ENCODE results near the gene FOXP2.
"Not testable (repeated sequence)": the region's sequence is repeated elsewhere in the genome, so short reads cannot be mapped to it uniquely, and the experiment has no call there.

Gene FOXP2

DNA sequence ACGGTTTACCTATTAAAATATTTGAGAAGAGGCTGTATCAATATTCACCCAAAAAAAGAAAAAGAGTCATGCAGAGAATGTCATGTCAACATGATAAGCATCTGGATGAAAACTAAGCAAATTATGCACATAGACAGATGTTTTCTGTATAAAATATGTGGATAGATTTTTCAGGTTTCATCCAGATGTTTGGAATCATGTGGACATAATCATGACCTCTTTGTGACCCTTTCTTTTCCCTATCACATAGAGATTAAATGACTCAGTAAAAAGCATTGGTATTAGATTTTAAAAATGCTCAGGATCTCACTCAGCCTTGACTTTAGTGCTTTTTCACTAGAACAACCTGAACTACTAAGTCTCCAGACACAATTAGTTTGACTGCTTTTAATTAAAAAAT, 90.0 kb downstream of the FOXP2 start:
- no peak for DNase-seq (ENCODE audit: low read depth)

GRCh38 chr7:114507381-114507780, 92.8 kb downstream of the FOXP2 start:
- DNase-seq (ENCODE audit: low read depth) = no peak

DNA sequence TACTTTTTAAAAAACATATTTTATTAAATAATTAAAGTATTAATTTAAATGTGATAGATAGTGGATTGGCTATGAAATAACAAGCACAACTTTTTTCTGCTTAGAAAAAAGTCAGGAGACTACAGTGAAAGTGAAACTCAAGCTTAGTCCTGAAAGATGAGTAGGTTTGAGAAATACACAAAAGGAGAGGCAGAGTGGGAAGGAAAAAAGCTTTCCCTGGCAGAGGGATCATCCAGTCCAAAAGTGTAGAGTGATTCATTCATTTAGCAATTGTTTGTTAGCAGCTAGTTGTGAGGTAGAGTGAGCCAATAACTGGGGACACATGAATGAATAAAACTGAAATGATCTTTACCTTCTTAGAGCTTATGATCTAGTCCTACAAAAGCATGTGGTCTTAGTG, 93.5 kb downstream of the FOXP2 start:
- DNase-seq (ENCODE audit: low read depth) = no peak

DNA sequence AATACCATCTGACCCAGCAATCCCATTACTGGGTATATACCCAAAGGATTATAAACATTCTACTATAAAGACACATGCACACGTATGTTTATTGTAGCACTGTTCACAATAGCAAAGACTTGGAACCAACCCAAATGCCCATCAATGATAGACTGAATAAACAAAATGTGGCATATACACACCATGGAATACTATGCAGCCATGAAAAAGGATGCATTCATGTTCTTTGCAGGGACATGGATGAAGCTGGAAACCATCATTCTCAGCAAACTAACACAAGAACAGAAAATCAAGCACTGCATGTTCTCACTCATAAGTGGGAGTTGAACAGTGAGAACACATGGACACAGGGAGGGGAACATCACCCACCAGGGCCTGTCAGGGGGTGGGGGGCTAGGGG, 96.2 kb downstream of the FOXP2 start:
- DNase-seq (ENCODE audit: low read depth) = not testable (repeated sequence)

DNA sequence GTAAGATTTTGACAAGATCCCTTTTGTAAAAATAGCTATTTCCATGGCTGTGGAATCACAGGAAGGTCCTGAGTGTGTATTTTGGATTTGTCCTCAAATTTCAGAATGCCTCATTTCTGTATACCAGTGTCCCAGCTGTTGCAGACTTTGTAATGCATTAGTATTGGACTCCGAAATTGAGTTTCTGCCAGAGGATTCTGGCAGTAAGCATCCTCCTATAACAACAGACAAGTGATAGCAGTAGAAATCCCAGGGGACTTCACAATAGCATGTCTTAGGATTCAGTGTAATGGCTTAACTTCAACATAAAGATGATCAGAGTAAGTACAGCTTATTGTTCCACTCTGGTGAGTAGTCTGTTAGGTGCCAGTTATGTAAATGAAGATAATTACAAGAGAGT, 104.6 kb downstream of the FOXP2 start:
- DNase-seq (ENCODE audit: low read depth) = no peak

DNA sequence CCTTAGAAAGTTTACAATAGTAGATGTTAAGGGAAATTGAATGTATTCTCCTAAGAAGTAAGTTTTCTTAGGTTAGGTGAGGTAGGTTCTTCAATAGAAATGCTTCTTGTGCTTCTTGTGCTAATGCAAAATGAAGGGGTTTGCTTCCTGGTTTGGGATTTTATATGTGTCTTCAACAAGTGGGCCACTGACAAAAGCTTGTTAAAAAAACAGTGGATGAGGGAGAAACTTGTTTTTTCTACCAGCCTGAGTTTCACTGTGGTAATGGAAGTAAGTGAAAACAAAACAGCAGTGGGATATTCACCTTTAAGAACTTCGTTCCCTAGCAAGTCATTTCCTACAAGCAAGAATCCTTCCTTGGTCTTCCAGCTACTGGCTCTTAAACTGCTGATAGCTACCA, 107.5 kb downstream of the FOXP2 start:
- no peak for DNase-seq (ENCODE audit: low read depth)

DNA sequence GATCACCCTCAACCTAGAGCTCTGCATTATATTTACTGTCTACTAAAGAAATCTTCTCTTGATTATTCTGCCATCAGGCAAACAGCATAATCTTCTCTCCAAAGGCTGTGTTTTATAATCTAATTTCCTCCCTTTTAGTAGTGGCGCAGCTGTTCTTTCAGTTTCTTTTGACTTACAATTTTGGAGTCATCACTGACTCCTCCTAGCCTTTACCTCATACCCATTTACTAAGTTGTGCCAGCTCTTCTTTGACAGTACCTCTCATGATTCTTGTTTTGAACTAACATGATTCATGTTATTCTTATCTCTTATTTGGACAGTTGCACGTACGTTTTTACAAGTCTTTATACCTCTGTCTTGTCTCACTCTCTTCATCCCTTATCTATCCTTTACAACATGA, 113.0 kb downstream of the FOXP2 start:
- DNase-seq (ENCODE audit: low read depth) = no peak

- DNase-seq (ENCODE audit: low read depth) = no peak
Measured at GRCh38 chr7:114530057-114530611, 115.5 kb downstream of the FOXP2 start.

- no peak for DNase-seq (ENCODE audit: low read depth)
Measured at GRCh38 chr7:114531326-114531725, 116.7 kb downstream of the FOXP2 start.

DNA sequence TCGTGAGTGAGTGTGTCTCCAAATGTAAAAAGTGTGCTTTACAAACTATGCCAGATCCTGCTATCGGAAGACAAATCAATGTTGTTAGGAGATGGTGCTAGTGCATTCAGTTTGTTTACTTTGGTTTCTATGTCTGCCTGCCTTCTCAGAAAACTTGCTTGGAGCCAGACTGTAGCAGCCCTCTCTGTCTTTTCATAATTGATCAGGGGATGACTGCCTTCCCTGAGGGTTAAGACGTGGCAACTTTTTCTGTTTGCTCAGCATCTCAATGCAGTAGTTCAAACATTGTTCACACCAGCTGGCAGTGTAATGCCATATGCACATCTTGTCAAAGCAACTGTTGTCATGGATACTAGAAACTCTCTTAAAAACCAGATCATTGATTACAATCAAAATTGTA, 118.5 kb downstream of the FOXP2 start:
- no peak for DNase-seq (ENCODE audit: low read depth)

DNA sequence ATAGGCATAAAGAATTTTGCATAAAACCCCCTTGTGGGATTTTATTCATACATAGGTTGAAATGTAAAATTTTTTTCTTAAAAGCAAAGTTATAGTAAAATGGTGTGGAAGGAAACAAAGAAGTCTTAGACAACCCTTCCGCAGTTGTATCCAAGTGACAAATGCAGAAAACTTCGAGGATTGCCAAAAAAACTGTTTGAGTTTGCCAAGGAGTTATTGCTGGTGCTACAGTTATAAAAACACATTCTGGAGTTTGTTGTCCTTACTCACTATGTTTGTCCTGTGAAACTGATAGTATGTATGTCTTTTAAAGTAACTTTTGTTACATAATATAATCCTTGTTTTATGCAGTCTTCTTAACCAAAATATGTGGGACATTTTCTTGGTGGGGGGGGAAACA, 120.3 kb downstream of the FOXP2 start:
- no peak for DNase-seq (ENCODE audit: low read depth)

DNA sequence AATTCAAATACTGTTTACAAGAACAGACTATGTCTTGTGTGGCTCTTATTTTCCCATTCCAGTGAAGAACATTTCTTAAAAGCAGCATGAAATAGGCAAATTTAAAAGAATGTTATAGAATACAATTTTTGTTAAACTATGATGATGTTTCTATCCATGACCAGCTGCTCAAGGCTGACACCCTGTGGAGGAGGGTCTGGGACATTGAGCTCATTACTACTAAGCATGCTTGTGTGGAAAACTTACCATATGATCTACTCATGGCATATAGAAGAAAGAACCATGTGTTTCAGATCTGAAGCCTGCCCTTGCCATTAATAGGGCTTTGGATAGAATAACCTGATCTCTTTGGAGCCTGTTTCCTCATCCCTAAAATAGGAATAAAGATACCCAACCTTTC, 125.0 kb downstream of the FOXP2 start:
- no peak for DNase-seq (ENCODE audit: low read depth)

GRCh38 chr7:114540291-114540690, 125.7 kb downstream of the FOXP2 start:
- DNase-seq (ENCODE audit: low read depth) = no peak

DNA sequence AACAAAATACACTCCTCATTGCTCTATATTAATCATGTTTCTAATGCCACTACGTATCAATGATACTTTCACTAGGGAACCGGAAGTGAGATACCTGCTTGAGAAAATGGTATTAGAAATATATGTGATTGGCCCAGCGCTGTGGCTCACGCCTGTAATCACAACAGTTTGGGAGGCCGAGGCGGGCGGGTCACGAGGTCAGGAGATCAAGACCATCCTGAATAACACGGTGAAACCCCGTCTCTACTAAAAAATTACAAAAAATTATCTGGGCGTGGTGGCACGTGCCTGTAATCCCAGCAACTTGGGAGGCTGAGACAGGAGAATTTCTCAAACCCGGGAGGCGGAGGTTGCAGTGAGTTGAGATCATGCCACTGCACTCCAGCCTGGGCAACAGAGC, 132.7 kb downstream of the FOXP2 start:
- not testable (repeated sequence) for DNase-seq (ENCODE audit: low read depth)

DNA sequence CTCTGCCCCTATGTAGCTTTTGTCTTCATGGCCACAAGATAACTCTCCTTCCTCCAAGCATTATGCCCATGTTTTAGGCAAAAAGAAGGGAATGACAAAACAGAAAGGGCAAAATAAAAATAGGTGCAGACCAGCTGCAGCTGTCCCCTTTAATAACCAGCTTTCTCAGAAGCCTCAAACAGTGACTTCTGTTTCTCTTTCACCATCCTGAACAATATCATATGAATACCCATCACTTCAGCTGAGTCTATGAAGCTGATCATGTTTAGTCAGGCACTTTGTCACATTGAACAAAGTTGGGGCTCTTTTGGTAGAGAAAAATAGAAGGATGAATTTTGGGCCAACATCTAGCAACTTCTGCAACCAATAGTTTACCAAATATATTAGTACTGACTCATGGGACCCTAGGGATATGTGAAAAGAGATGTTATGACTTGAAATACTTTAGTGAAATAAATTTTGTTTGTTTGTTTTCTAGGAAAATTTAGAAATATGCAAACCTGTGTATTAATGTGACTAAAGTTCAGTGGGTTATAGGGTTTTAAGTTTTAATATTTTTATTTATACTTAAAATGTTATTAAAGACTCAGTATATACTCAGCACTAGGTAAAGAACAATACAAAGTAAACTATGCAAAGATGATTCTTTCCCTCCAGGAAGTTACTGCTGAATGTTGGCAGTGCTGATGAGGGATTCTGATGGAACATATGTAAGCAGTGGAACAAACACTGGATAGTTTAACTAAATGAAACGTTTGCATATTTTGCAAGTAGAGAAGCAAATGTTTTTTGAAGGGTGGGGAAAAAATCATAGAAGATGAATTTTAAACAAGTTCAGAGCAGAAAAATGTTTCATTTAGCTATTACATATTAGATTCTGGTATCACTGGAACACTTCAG, 133.7 kb downstream of the FOXP2 start:
- no peak for DNase-seq (ENCODE audit: low read depth)

GRCh38 chr7:114554781-114555537, 140.3 kb downstream of the FOXP2 start:
- DNase-seq (ENCODE audit: low read depth) = no peak

GRCh38 chr7:114567416-114567815, 152.8 kb downstream of the FOXP2 start:
- no peak for DNase-seq (ENCODE audit: low read depth)

- no peak for DNase-seq (ENCODE audit: low read depth)
Measured at GRCh38 chr7:114569220-114569619, 154.6 kb downstream of the FOXP2 start.

DNA sequence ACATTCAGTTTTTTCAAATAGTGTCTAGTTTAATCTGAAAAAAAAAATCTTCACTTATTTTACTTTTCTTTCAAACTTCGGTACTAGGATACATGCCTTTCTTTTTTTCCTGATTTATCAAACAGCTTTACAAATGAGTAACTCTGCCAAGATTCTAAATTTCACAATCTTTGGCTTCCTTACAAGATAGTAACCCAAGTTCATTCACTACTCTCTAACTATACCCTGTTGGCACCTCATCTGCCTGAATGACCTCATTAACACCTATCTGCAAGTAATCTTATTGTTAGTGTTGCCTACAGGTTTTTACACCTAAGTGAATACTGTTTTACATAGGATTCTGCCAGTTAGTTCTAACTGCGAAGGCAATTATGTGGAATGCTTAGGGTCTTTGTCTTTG, 159.8 kb downstream of the FOXP2 start:
- no peak for DNase-seq (ENCODE audit: low read depth)

- DNase-seq (ENCODE audit: low read depth) = no peak
Measured at GRCh38 chr7:114575098-114575497, 160.5 kb downstream of the FOXP2 start.

- DNase-seq (ENCODE audit: low read depth) = not testable (repeated sequence)
Measured at GRCh38 chr7:114580963-114581362, 166.3 kb downstream of the FOXP2 start.

DNA sequence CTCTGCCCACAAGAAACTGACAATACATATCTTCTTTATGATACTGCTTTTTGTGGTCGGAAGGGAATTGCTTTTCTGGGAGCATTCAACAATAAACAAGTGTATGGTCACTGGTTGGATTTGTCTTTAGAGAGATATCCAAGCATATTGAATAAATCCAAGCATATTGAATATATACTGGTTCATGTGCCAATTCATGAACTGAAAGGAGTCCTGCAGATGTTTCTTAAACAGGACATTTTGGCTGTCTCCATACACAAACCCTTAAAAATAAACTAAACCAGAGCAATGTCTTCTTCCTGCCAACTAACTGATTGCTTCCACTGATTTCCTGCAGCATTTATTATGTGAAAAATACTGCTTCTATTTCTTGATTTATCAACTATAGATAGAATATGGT, 173.9 kb downstream of the FOXP2 start:
- no peak for DNase-seq (ENCODE audit: low read depth)

GRCh38 chr7:114589436-114589835, 174.8 kb downstream of the FOXP2 start:
- DNase-seq (ENCODE audit: low read depth) = no peak

Data from activated T-helper 9 cell treated with anti-CD3 and anti-CD28 coated beads, Interleukin-2, amount 50 U/mL, for 16 hours (primary cell).